HepG2 (cell line): ENCODE measurements around the gene LIF. TPM values are rescaled to one million over a fixed set of nuclear protein-coding genes. Genes with fewer than 3 reads are reported as not detected.

Source experiments
- ATAC-seq: fragments of 200-7000 bp; cut with Tn5 transposase; 3 replicates; pipeline ENCODE4 v1.9.1; 2020; ENCODE audit warnings: mild to moderate bottlenecking, moderate library complexity
- BruUV-seq: library from RNA; stranded (reverse); fragments of 400-500 nt; replicated peaks from 2 replicates; lab custom pipeline; 2021; lab: Mats Ljungman, UMichigan
- CTCF ChIA-PET: fragments of 300-600 bp; formaldehyde crosslinking; extraction: SDS; loops from one replicate; lab custom pipeline; 2021; ENCODE audit warnings: low total read pairs, inconsistent platforms, low intra/inter-chr PET ratio; lab: Yijun Ruan, JAX
- POLR2A ChIA-PET: fragments of 350-600 bp; sonication (Branson Sonifier 250); formaldehyde crosslinking; loops from one replicate; lab custom pipeline; 2020; ENCODE audit warnings: antibody characterized with exemption, inconsistent platforms; lab: Yijun Ruan, JAX
- DNase-seq: peaks from one replicate; pipeline ENCODE4 v3.0.0-alpha.2; 2015; ENCODE audit warnings: low spot score
- FAIRE-seq: peaks from 3 replicates; lab custom pipeline; 2011; peaks lifted over from hg19 to GRCh38; lab: Jason Lieb, UNC
- H2AFZ ChIP-seq: one replicate; pipeline ENCODE4 v1.6.1; 2011; ENCODE audit warnings: low read length, inconsistent platforms
- H3K27ac ChIP-seq: fragments of 300-600 bp; 3 replicates; pipeline ENCODE4 v1.8.0; 2011; ENCODE audit warnings: mixed run types, mild to moderate bottlenecking, mixed read lengths, low read length, inconsistent platforms; ENCODE audit not compliant: insufficient read depth; ENCODE audit errors: extremely low read length
- H3K27me3 ChIP-seq, 2 experiments: fragments of 200-600 bp in 1 of 2; 2 replicates in 1 of 2; 3 replicates in 1 of 2; pipeline versions ENCODE4 v1.6.0 to v1.8.0; 2011; ENCODE audit warnings: low read length in 2 of 2, mild to moderate bottlenecking in 2 of 2, moderate library complexity in 2 of 2, inconsistent platforms in 1 of 2; ENCODE audit not compliant: insufficient read depth in 2 of 2, control insufficient read depth in 1 of 2
- H3K36me3 ChIP-seq, 2 experiments: fragments of 200-600 bp in 1 of 2; replicated peaks in 1 of 2; 2 replicates in 1 of 2; 3 replicates in 1 of 2; pipeline versions ENCODE4 v1.5.1 to v1.8.0; 2011; ENCODE audit warnings: low read length in 2 of 2, inconsistent platforms in 1 of 2; ENCODE audit not compliant: insufficient read depth in 2 of 2, control insufficient read depth in 1 of 2
- H3K4me1 ChIP-seq: 2 replicates; pipeline ENCODE4 v1.5.1; 2012; ENCODE audit warnings: low read length, inconsistent platforms; ENCODE audit not compliant: insufficient read depth
- H3K4me2 ChIP-seq: 2 replicates; pipeline ENCODE4 v1.6.0; 2011; ENCODE audit warnings: low read depth, low read length, inconsistent platforms
- H3K4me3 ChIP-seq, 3 experiments: fragments of 200-600 bp in 1 of 3; sonication (generic), shearing (Covaris generic) in 1 of 3; replicated peaks in 1 of 3; 2 replicates each; pipeline ENCODE4 v1.5.1; 2011 to 2016; ENCODE audit warnings: low read length in 3 of 3, inconsistent platforms in 2 of 3, low read depth in 2 of 3, mild to moderate bottlenecking in 2 of 3, control low read depth in 1 of 3, mixed read lengths in 1 of 3; ENCODE audit not compliant: insufficient read depth in 1 of 3
- H3K79me2 ChIP-seq: one replicate; pipeline ENCODE4 v1.6.1; 2011; ENCODE audit warnings: low read length, inconsistent platforms; ENCODE audit not compliant: insufficient read depth
- H3K9ac ChIP-seq: 2 replicates; pipeline ENCODE4 v1.6.0; 2011; ENCODE audit warnings: mild to moderate bottlenecking, low read depth, low read length, inconsistent platforms; ENCODE audit not compliant: insufficient read depth
- H3K9me3 ChIP-seq: 2 replicates; pipeline ENCODE4 v1.5.1; 2012; ENCODE audit warnings: mild to moderate bottlenecking, low read length
- H4K20me1 ChIP-seq: 2 replicates; pipeline ENCODE4 v1.6.0; 2011; ENCODE audit warnings: inconsistent platforms, mild to moderate bottlenecking, low read length, moderate library complexity; ENCODE audit not compliant: insufficient read depth
- NFYC ChIP-seq: IDR thresholded peaks from 2 replicates; pipeline ENCODE4 v1.6.1; 2016; ENCODE audit warnings: missing genetic modification reagents, missing compliant biosample characterization
- ZBTB38 ChIP-seq: sonication (generic); formaldehyde crosslinking; IDR thresholded peaks from 2 replicates; pipeline ENCODE4 v1.5.1; 2020; ENCODE audit warnings: mild to moderate bottlenecking, missing genetic modification reagents
- ZNF589 ChIP-seq: sonication (generic); formaldehyde crosslinking; conservative IDR thresholded peaks from 2 replicates; pipeline ENCODE4 v1.8.0; 2022; ENCODE audit warnings: mild to moderate bottlenecking, moderate library complexity, missing genetic modification reagents
- WGBS: methylation state at CpG from one replicate; pipeline ENCODE4 v1.1.6; 2017; ENCODE audit warnings: low lambda C conversion rate; 5-methylcytosine and 5-hydroxymethylcytosine counted together
- in situ Hi-C: cut with HindIII; loops from 2 replicates; pipeline ENCODE4 v1.10.0; 2017; ENCODE audit warnings: low pct_unique_long_range_greater_than_20kb; ENCODE audit not compliant: extremely low pct_ligation_motif_present
- intact Hi-C: fragments of 100-400 bp; cut with micrococcal nuclease; formaldehyde crosslinking; loops from one replicate; pipeline ENCODE4 v1.10.0; 2022; ENCODE audit not compliant: unreplicated experiment
- polyA plus RNA-seq, 8 experiments: library from polyadenylated mRNA; depleted of rRNA in 3 of 8; stranded (reverse) in 7 of 8; unstranded in 1 of 8; fragments of >200 nt; fragmentation: Illumina TruSeq in 4 of 8; extraction: Trizol in 4 of 8; gene quantifications; 2 replicates each; pipeline versions ENCODE4 v1.2.1 to v1.2.3, GENCODE V29; 2011 to 2016; ENCODE audit warnings: low read depth in 4 of 8, missing spikeins in 1 of 8, mixed read lengths in 1 of 8; ENCODE audit not compliant: insufficient read depth in 1 of 8
- total RNA-seq, 5 experiments: library from RNA; depleted of rRNA; stranded (reverse); fragments of >200 nt; fragmentation: Illumina TruSeq; extraction: Trizol; gene quantifications; 2 replicates each; pipeline ENCODE4 v1.2.3, GENCODE V29; 2016; ENCODE audit warnings: low read depth in 1 of 5
- TF ChIP-seq, protein P1 (sequence below): sonication (generic); formaldehyde crosslinking; IDR thresholded peaks from 2 replicates; pipeline ENCODE4 v1.5.0; 2020; ENCODE audit warnings: missing genetic modification reagents, mild to moderate bottlenecking, borderline replicate concordance
- TF ChIP-seq, protein P2 (sequence below): sonication (generic); formaldehyde crosslinking; IDR thresholded peaks from 2 replicates; pipeline ENCODE4 v1.5.0; 2020; ENCODE audit warnings: missing genetic modification reagents

Gene LIF
- total and polyA plus RNA-seq, 2 of the 13 experiments (the other 11 are each of a cell fraction or from before 2014, with no cell fraction given) = 3.6 to 8.5 TPM

DNA sequence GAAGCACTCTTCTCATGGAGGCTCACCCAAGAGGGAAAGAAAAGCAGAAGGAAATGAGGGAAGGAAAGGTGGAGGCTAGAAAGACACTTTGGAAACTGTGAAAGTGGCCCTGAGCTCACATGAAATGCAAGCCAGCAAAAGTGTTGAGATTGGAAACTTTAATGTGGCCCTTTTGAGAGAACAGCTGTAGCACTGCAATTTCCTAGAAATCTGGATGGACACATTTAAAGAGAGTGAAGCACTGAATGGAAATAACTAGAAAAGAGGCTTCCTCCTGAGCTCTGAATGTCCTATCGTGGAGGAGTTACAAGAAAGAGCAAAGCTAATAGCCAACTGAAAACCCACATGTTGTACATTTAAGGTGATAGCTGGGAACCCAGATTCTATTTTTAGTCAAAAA lies 56.0 kb downstream of the LIF start:
- Histone ChIP-seq H3K4me2 (no peak overlapping the region), H3K27me3 (no peaks in the 10 kb centered on the region), H3K27ac (peak overlapping the region; percentile 23), H3K4me1 (peaks cover 98% of the 10 kb centered on the region), H4K20me1 (no peaks in the 10 kb centered on the region), H3K36me3 (no peaks in the 10 kb centered on the region), H3K79me2 (no peaks in the 10 kb centered on the region), H2AFZ (no peak overlapping the region), H3K9me3 (no peaks in the 10 kb centered on the region), H3K4me3 (no peak overlapping the region), H3K9ac (no peak overlapping the region)
- ATAC-seq = no peak
- no peak for FAIRE-seq
- CTCF ChIA-PET = no interaction called here
- POLR2A ChIA-PET = interaction anchor here (1.2 kb wide), 1 partner anchor 22 kb away, joined by 4 read pairs; no protein-coding TSS in a partner anchor
- DNase-seq = no peak
- intact Hi-C loops (no loop called here), in situ Hi-C loops (no loop called here)
- TF ChIP-seq ZBTB38 (CRISPR knock-in tag) (no peak), NFYC (CRISPR knock-in tag) (no peak), ZNF589 (CRISPR knock-in tag) (no peak)
- TF ChIP-seq, protein P1, sequence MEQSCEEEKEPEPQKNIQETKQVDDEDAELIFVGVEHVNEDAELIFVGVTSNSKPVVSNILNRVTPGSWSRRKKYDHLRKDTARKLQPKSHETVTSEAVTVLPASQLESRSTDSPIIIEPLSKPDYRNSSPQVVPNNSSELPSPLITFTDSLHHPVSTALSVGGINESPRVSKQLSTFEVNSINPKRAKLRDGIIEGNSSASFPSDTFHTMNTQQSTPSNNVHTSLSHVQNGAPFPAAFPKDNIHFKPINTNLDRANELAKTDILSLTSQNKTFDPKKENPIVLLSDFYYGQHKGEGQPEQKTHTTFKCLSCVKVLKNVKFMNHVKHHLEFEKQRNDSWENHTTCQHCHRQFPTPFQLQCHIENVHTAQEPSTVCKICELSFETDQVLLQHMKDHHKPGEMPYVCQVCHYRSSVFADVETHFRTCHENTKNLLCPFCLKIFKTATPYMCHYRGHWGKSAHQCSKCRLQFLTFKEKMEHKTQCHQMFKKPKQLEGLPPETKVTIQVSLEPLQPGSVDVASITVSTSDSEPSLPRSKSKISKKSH (CRISPR knock-in tag) = no peak
- TF ChIP-seq, protein P2, sequence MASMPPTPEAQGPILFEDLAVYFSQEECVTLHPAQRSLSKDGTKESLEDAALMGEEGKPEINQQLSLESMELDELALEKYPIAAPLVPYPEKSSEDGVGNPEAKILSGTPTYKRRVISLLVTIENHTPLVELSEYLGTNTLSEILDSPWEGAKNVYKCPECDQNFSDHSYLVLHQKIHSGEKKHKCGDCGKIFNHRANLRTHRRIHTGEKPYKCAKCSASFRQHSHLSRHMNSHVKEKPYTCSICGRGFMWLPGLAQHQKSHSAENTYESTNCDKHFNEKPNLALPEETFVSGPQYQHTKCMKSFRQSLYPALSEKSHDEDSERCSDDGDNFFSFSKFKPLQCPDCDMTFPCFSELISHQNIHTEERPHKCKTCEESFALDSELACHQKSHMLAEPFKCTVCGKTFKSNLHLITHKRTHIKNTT = no peak
- 92% methylated on average over 1 of the region's 1 CpG for WGBS
- BruUV-seq = no TSS peak

Other genes starting within 250 kb of the LIF start
- not detected in 2 replicates for gene HORMAD2, start 166.3 kb downstream of the LIF start, total RNA-seq (2016; rRNA removed; fragmentation: Illumina TruSeq; extraction: Trizol)
- not detected in 2 replicates for gene HORMAD2, start 166.3 kb downstream of the LIF start, polyA plus RNA-seq (2011; rRNA removed)
- not detected in 2 replicates for gene OSM, start 20.1 kb upstream of the LIF start, total RNA-seq (2016; rRNA removed; fragmentation: Illumina TruSeq; extraction: Trizol)
- 0.07 TPM in 1 of 2 replicates, not detected in the other for gene OSM, start 20.1 kb upstream of the LIF start, polyA plus RNA-seq (2011; rRNA removed)
- 1.1 and 2.6 TPM in 2 replicates for gene CASTOR1, start 42.7 kb upstream of the LIF start, total RNA-seq (2016; rRNA removed; fragmentation: Illumina TruSeq; extraction: Trizol)
- 4.4 and 6.2 TPM in 2 replicates for gene CASTOR1, start 42.7 kb upstream of the LIF start, polyA plus RNA-seq (2011; rRNA removed)
- 3.6 and 4.2 TPM in 2 replicates for gene TBC1D10A, start 80.2 kb upstream of the LIF start, total RNA-seq (2016; rRNA removed; fragmentation: Illumina TruSeq; extraction: Trizol)
- gene TBC1D10A, start 80.2 kb upstream of the LIF start, polyA plus RNA-seq (2011; rRNA removed) = 4.9 and 6.0 TPM in 2 replicates
- gene SF3A1, start 110.1 kb upstream of the LIF start, total RNA-seq (2016; rRNA removed; fragmentation: Illumina TruSeq; extraction: Trizol) = 22.0 and 31.8 TPM in 2 replicates
- gene SF3A1, start 110.1 kb upstream of the LIF start, polyA plus RNA-seq (2011; rRNA removed) = 10.0 and 16.2 TPM in 2 replicates
- 0.98 and 1.6 TPM in 2 replicates for gene CCDC157, start 110.2 kb upstream of the LIF start, total RNA-seq (2016; rRNA removed; fragmentation: Illumina TruSeq; extraction: Trizol)
- gene CCDC157, start 110.2 kb upstream of the LIF start, polyA plus RNA-seq (2011; rRNA removed) = 1.4 and 2.3 TPM in 2 replicates
- gene RNF215, start 140.7 kb upstream of the LIF start, total RNA-seq (2016; rRNA removed; fragmentation: Illumina TruSeq; extraction: Trizol) = 2.4 and 5.3 TPM in 2 replicates
- gene RNF215, start 140.7 kb upstream of the LIF start, polyA plus RNA-seq (2011; rRNA removed) = 6.1 and 9.2 TPM in 2 replicates
- gene SEC14L2, start 150.3 kb upstream of the LIF start, total RNA-seq (2016; rRNA removed; fragmentation: Illumina TruSeq; extraction: Trizol) = 4.1 and 5.3 TPM in 2 replicates
- gene SEC14L2, start 150.3 kb upstream of the LIF start, polyA plus RNA-seq (2011; rRNA removed) = 5.1 and 9.1 TPM in 2 replicates
- gene MTFP1, start 179.0 kb upstream of the LIF start, total RNA-seq (2016; rRNA removed; fragmentation: Illumina TruSeq; extraction: Trizol) = 40.3 and 45.6 TPM in 2 replicates
- 29.5 TPM in 2 replicates for gene MTFP1, start 179.0 kb upstream of the LIF start, polyA plus RNA-seq (2011; rRNA removed)
- gene SEC14L3, start 225.3 kb upstream of the LIF start, total RNA-seq (2016; rRNA removed; fragmentation: Illumina TruSeq; extraction: Trizol) = not detected in 2 replicates
- gene SEC14L3, start 225.3 kb upstream of the LIF start, polyA plus RNA-seq (2011; rRNA removed) = not detected in 2 replicates